ENCODE results near the gene NUDT1.

DNA sequence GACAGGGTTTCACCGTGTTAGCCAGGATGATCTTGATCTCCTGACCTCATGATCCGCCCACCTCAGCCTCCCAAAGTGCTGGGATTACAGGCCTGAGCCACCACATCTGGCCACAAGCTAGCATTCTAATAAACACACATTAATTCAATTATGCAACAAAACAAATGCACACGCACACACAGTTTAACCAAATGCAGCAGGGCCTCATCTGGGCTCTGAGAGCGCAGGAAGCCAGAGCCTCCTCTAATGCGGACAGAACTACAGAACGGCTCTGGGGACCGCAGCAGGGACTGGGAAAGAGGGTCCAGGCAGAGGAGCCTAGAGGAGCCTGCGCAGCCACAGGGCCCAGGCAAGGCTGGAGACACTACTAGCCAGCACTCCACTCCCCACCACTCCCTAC, 13.1 kb upstream of the NUDT1 start:
- TF ChIP-seq EZH2phosphoT487 (conservative IDR thresholded peaks at IDR 0.05; ENCODE audit: low read length) (no peak), CTCF (IDR thresholded peaks at IDR 0.05; ENCODE audit: insufficient read depth, low read length, poor library complexity, severe bottlenecking) (no peak)

Data from SU-DHL-6 (cell line).